Mammary epithelial cell (primary cell): ENCODE data around the gene PDE11A.

Experiments used
- EZH2 ChIP-seq: IDR thresholded peaks from 2 replicates; pipeline ENCODE4 v1.6.1; 2012; ENCODE audit warnings: low read length, inconsistent platforms, borderline replicate concordance
- TF ChIP-seq, protein P1 (sequence below), 2 donors: IDR thresholded peaks in 1 of 2; conservative IDR thresholded peaks in 1 of 2; 2 replicates each; pipeline ENCODE4 v1.5.1; 2011 to 2012; ENCODE audit warnings: inconsistent platforms in 2 of 2, low read length in 2 of 2, mild to moderate bottlenecking in 2 of 2, control low read depth in 1 of 2, low read depth in 1 of 2; ENCODE audit not compliant: insufficient read depth in 1 of 2; ENCODE audit errors: extremely low read depth in 1 of 2

DNA sequence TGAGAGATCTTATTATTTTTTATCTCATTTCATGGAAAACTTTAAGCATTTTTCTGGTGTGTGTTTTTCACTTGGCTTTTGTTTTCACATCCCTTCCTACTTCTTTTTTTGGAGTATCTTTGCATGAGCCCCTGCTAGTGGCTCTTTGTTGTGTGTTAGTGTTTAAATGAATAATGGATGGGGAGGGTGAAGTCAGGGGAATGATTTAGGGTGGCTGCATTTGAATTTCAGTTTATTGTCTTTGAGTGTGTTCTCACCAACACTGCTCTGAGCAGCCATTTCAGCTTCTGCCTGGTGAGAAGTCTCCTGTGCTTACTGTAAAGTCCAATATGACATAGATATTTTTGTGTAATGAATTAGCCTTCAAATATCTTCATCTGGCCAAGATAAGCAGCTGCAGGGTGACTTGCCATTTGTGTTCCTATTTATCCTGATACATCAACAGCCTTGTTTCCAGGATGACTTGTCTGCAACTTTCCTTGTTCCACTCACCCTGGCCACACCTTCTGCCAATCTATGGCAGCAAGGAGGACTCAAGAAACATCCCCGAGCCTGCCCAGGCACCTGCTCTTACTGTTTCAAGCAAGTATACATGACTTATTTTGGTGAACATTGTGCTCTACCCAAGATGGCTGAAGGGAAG lies 182.6 kb downstream of the PDE11A start:
- TF ChIP-seq EZH2 = no peak
- TF ChIP-seq, protein P1, sequence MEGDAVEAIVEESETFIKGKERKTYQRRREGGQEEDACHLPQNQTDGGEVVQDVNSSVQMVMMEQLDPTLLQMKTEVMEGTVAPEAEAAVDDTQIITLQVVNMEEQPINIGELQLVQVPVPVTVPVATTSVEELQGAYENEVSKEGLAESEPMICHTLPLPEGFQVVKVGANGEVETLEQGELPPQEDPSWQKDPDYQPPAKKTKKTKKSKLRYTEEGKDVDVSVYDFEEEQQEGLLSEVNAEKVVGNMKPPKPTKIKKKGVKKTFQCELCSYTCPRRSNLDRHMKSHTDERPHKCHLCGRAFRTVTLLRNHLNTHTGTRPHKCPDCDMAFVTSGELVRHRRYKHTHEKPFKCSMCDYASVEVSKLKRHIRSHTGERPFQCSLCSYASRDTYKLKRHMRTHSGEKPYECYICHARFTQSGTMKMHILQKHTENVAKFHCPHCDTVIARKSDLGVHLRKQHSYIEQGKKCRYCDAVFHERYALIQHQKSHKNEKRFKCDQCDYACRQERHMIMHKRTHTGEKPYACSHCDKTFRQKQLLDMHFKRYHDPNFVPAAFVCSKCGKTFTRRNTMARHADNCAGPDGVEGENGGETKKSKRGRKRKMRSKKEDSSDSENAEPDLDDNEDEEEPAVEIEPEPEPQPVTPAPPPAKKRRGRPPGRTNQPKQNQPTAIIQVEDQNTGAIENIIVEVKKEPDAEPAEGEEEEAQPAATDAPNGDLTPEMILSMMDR (conservative IDR thresholded peaks at IDR 0.05 in 1 of 2, IDR thresholded peaks at IDR 0.05 in 1 of 2; ENCODE audit: extremely low read depth in 1 of 2, insufficient read depth in 1 of 2, low read depth in 1 of 2, low read length in 2 of 2) = no peak
